Esophagus mucosa (tissue), 1 donor: Measurements from ENCODE around the gene FBXO15. TPM values are rescaled to one million over a fixed set of nuclear protein-coding genes. Genes with fewer than 3 reads are reported as not detected.

Experiments used
- ATAC-seq: fragments of 200-7000 bp; cut with Tn5 transposase; one replicate; pipeline ENCODE4 v1.9.1; 2020
- total RNA-seq: library from RNA; stranded (reverse); gene quantifications from one replicate; pipeline ENCODE4 v1.2.4, GENCODE V29; 2023
- donor health status: DM: yes; HTN: yes; CAD: no.

The FBXO15 gene
- total RNA-seq, 1 donor from 2014 or later, result 0.76 TPM

- ATAC-seq, result no peak
Measured at GRCh38 chr18:74110976-74111375, 36.7 kb downstream of the FBXO15 start.

- no peak for ATAC-seq
Measured at GRCh38 chr18:74110149-74110548, 37.5 kb downstream of the FBXO15 start.

DNA sequence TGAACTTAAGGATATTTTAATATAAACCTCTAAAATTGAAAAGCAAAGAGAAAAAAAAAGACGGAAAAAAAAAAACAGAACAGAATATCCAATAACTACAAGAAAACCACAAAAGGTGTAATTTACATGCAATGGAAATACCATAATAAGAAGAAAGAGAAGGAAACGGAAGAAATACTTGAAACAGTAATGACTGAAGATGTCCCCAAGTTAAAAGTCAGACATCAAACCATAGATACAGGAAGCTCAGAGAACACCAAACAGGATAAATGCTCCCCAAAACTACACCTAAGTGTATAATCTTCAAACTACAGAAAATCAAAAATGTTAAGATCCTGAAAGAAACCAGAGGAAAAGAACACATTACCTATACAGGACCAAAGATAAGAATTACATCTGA is 39.2 kb downstream of the FBXO15 start:
- ATAC-seq, result no peak

DNA sequence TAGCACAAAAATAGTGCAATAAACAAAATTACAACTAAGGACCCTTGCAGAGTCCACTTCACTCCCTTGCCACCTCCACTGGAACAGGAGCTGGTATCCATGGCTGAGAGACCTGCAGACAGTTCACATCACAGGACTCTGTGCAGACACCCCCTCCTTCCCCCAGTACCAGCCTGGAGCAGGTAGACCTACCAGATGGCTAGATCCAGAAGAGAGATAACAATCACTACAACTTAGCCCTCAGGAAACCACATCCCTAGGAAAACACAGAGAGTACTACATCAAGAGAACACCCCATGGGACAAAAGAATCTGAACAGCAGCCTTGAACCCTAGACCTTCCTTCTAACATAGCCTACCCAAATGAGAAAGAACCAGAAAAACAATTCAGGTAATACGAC is 49.8 kb downstream of the FBXO15 start:
- no peak for ATAC-seq

GRCh38 chr18:74092922-74093321 is 54.7 kb downstream of the FBXO15 start:
- no peak for ATAC-seq

DNA sequence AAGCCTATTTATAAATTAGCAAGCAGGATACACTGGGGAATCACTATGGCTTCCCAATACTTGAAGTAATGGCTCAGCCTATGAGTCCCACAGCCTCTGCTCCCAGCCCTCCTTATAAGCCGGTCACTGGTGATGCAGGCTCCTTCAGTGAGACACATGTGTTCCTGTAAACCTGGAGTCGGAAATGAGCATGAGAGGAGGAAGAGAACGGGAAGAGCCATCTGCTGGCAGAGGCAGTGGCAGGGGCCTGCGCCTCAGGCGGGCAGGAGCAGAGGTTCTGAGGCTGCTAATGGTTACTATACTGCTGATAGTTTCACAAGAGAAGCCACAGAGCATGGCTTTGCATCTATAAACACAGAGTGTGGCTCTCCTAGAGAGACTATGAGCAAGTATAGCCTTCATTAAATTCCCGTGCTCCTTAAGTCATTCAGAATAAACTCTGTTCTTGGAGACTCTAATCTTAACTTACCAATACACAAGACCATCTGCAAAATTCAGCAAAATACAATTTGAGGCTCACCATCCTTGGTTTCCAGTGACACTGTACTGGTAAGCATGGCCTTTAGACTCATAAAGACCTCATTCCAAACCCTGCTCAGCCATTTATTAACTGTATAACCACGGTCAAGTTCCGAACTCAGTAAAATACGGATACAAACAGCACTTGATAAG is 63.3 kb downstream of the FBXO15 start:
- no peak for ATAC-seq

GRCh38 chr18:74083557-74083952 is 64.1 kb downstream of the FBXO15 start:
- ATAC-seq, result no peak

- ATAC-seq, result no peak
Measured at GRCh38 chr18:74082742-74083556, 64.7 kb downstream of the FBXO15 start.

- peak; percentile 76 for ATAC-seq
Measured at GRCh38 chr18:74081966-74082741, 65.5 kb downstream of the FBXO15 start.

- ATAC-seq, result no peak
Measured at GRCh38 chr18:74078257-74078656, 69.4 kb downstream of the FBXO15 start.

DNA sequence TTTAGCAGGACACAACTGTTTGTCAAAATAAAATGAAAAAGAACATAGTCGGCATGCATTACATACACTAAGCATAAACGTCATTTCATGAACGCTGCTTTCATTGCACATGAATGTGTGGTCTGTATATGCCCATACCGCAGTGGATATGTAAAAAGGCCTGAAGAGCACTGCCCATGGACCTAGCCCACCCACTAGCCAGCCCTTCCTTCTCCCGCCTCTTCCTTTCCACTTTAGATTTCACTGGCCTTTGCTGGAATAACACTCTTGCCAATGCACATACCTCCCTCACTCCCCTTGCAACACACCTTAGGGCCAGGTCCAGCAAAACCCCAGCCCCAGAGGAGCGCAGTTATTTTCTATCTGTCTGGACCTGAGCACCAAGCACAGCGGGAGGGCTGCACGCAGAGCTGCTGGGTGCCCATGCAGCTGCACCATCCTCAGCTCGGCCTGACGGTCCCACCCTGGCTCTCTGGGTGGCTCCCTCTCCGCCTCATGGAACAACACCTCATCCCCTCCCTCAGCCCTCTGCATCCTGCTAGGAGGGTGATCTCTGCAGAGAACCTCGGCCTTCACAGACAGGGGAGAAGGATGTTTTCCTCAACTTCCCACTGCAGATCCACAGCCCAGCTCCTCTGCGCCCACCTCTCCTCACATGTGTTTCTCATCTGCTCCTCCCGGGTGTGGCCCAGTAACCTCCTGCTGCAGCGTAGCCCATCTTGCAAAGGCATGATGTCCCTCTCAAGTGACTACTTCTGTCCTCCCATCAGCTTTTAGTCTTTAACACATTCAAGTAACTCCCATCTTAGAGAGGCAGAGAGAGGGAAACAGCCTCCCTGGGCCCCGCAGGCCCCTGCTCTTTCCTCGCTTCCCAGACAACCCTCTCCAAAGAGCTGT is 72.7 kb downstream of the FBXO15 start:
- no peak for ATAC-seq

DNA sequence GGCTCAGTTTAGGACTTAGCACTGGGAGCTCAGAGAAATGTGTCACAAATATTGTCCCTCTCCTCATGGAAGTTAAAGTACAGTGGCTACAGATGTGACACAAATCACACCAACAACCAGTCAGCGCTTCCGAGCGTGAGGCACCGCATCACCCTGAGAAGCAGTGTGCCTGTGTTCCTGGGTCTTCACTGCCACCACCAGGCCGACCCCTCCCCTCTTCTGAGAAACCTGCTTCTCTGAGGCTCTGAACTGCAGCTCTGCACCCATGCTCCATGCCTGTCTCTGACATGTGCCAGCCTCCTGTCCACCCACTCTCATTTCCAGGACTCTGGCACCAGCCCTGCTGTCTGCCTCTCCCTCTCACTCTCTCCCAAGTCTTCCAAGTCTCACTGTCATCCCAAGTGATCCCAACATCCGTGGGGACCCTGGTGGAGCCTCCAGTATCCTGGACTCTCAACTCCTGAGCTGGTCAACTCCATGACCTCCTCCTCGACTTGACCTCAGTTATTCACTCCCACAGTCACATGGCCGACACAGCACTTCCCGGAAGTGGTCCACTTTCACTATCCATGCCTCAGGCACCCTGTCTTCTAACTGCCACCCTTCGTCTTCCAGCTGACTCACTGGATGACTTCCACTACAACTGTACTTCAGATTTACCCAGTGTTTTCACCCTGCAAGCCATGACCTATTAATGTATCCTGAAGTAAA is 73.5 kb downstream of the FBXO15 start:
- ATAC-seq, result no peak

DNA sequence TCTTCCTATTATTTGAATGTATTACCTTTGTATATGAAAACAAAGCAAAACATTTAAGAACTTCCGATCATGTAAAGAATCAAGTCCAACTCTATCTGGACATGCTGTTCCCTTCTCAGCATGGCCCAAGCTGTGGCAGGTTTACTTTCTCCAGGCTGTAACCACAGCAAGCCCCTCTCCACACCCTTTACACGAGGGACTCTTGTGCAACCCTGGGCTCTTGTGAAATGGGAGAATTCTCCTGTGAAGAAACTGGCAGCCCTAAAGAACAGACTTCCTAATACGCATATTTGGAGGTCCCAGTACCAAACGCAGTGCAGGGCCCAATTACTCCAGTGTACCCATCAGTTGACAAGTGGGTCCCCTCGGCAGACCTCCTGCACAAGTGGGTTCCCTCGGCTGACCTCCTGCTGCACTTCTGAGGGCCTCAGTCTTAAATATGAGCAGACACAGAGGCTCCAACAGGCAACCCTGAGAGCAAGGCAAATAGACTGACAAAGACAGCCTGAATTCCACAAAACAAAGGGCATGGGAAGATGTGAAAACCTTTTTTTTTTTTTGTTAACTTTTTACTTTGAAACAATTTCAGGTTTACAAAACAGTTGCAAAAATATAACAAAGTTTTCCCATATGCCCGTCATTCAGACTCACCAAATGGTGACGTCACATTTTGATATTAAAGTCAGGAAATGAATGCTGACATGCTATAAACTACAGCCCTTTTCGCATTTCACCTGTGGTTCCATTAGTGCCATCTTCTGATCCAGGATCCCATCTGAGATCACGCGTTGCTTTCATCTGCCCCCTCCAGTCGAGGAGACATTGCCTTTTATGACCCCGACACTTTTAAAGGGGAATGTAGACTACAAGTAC is 78.2 kb downstream of the FBXO15 start:
- no peak for ATAC-seq

GRCh38 chr18:74068296-74068695 is 79.3 kb downstream of the FBXO15 start:
- no peak for ATAC-seq

DNA sequence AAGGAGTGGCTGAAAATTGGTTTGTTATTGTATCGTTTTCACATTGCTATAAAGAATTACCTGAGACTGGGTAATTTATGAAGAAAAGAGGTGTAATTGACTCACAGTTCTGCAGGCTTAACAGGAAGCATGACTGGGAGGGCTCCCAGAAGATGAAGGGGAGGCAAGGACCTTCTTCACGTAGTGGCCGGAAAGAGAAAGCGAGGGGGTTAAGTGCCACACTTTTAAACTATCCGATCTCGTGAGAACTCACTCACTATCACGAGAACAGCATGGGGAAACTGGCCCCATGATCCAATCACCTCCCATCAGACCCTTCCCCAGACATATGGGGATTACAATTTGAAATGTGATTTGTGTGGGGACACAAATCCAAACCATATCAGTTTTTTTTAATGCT is 81.6 kb downstream of the FBXO15 start:
- no peak for ATAC-seq

GRCh38 chr18:74065366-74065765 is 82.3 kb downstream of the FBXO15 start:
- ATAC-seq, result no peak

DNA sequence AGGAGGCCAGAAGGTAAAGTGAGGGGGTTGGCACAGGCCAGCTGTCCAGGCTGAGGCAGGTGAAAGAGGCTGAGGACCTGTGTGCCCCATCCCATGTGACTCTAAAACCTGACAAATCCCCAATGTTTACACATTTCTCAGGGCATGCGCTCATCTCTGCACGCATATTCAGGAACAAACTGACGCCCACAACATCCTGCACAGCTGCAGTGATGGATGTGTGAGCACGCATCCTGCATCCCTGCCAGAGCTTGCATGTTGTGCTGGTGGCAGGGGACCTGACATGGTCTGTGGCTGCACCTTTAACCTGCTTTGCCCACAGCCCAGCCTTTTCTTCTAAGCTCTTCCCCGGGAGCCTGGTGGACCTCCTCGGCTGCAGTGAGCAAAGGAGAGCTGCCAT is 83.1 kb downstream of the FBXO15 start:
- ATAC-seq, result no peak

DNA sequence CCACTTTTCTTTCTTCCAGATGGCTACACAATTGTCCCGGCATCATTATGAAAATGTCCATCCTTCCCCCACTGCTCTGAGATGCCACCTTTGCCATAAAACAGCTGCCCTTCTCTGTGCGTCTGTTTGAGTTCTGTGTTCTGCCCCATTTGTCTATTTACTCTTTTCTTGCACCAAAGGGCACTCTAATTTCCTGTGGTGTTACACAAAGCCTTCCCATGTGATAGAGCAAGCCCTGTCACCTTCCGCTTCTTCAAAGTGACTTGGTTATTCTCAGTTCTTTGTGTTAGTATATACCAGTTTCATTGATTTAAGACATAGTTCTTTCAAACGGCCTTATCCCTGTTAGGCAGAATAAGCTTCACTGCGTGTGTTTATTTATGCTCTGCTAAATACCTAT is 84.1 kb downstream of the FBXO15 start:
- ATAC-seq, result no peak

DNA sequence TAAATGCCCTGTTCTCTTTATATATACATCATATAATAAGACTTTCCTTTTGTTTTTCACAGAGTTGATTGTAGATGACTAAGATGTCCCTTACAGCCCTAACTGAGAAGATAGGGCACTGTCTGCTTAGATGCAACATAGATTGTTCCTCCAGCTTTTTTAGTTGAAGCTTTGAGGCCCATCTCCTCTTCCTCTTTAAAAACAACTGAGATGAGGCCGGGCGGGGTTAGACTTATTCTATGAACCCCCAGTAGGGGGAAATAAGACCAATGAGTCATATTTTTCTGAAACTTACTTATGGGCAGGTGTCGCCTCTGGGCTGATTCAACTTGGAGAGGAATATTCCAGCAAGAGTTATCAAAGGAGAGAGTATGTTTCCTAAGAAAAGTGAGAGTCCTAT is 84.6 kb downstream of the FBXO15 start:
- no peak for ATAC-seq

DNA sequence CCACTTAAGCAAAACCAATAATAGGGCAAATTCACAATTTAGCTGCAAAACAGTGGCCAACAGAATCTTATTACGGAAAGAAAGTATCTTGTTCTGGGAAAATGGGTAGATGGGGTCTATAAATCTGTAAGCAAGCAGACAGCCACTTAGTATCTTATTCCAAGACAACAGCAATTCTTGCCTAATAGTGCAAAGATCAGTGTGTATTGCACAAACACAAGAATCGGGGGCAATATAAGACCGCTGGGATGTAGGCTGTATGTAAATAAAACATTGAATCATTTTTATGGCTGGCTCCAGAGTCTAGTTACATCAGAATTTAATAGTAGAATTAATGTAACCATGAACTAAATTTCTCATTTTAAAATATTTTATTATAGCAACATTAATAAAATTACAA is 85.6 kb downstream of the FBXO15 start:
- ATAC-seq, result no peak

DNA sequence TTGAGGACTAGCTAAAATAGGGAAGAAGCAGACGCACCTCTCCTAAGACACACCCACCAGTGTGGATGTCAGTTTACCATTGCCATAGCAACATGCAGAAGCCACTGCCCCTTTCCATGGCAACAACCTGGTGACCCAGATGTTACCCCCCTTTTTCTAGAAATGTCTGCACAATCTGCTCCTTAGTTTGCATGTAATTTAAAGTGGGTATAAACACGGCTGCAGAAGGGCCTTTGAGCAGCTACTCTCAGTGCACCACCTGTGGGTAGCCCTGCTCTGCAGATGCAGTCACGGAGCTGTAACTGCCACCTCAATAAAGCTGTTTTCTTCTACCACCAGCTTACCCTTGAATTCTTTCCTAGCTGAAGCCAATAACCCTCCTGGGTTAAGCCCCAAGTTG is 87.1 kb downstream of the FBXO15 start:
- ATAC-seq, result no peak
